ENCODE measurements around the gene MAP1LC3B.

MAP1LC3B gene

DNA sequence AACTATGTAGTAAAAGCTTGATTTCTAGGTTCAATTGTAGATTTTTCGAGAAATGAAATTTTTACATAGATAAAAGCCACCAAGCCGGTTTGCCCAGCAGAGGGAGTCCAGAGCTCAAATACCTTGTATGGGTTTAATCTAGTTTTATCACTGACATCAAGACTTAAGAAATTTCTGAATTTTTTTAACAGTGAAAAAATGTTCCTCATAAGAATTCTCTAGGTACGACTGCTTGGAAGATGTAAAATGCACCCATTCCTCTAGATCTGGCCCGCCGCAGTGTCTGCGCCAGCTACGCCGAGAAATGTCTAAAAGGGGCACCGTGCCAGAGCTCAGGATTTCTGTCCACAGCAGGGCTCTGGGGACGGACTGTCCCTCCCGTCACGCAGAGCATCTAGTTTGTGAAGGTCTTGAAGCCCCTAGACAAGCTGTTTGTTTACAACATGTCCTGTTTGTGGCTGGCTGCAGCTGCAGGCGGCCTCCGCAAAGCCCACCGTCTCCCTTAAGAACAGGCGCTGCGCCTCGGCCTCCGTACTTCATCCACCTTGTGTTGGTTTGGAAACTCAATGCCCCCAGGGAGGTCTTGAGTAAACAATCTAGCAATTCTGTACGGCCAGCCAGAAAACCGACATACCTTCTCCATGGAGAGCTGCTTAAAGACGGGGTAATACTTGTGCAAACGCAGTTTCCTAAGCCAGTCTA is 24.8 kb downstream of the MAP1LC3B start:
- peaks cover 51 to 62% of the 10 kb centered on the region in 2 donors for H3K36me3 ChIP-seq (ENCODE audit: control insufficient read depth in 2 of 2, insufficient read depth in 2 of 2, low read length in 2 of 2)

DNA sequence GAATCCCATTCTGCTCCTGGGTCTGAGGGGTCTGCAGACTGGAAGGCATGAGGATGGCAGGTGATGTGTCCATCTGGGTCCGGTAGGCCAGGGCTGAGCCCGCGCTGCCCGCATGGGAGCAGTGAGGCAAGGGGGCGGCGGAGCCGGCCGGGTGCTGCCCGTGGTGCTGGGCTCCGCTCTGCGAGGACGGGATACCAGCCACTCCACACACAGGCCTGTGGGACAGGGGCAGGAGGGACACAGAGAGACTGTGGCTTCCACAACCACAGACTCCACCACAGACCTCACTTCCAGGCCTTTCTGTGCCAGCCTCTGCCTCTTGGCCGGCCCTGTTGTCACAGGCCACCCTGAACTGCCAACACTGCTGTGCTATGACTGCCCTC is 25.4 kb downstream of the MAP1LC3B start:
- no peak overlapping the region for H3K9ac ChIP-seq (ENCODE audit: low read depth in 1 of 2, low read length in 2 of 2)
- H3K4me3 ChIP-seq (ENCODE audit: low read length in 2 of 2): no peak overlapping the region
- H3K27ac ChIP-seq (ENCODE audit: low read depth in 2 of 2, low read length in 2 of 2): no peak overlapping the region
- H3K9me3 ChIP-seq (ENCODE audit: control insufficient read depth in 2 of 2, low read length in 2 of 2): no peaks in the 10 kb centered on the region
- peaks cover 48 to 60% of the 10 kb centered on the region in 2 donors for H3K36me3 ChIP-seq (ENCODE audit: control insufficient read depth in 2 of 2, insufficient read depth in 2 of 2, low read length in 2 of 2)
- H3K4me1 ChIP-seq (ENCODE audit: control insufficient read depth in 2 of 2, insufficient read depth in 2 of 2, low read length in 2 of 2): no peaks in the 10 kb centered on the region
- H3K27me3 ChIP-seq (ENCODE audit: control insufficient read depth in 2 of 2, insufficient read depth in 2 of 2, low read length in 2 of 2): no peaks in the 10 kb centered on the region

More for the DNA sequence above, 24.8 kb downstream of the MAP1LC3B start:
- H3K4me1 ChIP-seq (ENCODE audit: control insufficient read depth in 2 of 2, insufficient read depth in 2 of 2, low read length in 2 of 2): no peaks in the 10 kb centered on the region
- H3K9me3 ChIP-seq (ENCODE audit: control insufficient read depth in 2 of 2, low read length in 2 of 2): no peaks in the 10 kb centered on the region
- H3K27me3 ChIP-seq (ENCODE audit: control insufficient read depth in 2 of 2, insufficient read depth in 2 of 2, low read length in 2 of 2): no peaks in the 10 kb centered on the region
- no peak overlapping the region for H3K27ac ChIP-seq (ENCODE audit: low read depth in 2 of 2, low read length in 2 of 2)
- H3K9ac ChIP-seq (ENCODE audit: low read depth in 1 of 2, low read length in 2 of 2): no peak overlapping the region
- H3K4me3 ChIP-seq (ENCODE audit: low read length in 2 of 2): no peak overlapping the region

DNA sequence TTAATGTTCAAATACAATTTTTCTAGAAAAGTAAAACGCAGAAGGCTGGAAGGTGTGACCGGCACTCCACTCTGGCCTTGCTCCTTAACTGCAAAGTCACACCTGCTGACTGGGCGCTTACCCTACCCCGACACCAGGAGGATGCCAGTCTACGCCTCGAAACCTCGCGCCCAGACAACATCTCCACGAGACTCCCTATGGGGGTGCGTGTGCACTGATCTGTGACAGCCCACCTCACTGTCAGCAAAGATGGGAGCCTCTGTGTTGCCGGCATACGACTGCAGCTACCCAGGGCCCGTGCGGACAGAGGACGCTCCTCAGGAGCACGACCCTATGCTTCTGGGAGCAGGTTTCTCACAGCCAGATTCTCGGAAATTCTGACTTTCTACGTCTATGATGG is 26.1 kb downstream of the MAP1LC3B start:
- Histone ChIP-seq H3K36me3 (ENCODE audit: control insufficient read depth in 2 of 2, insufficient read depth in 2 of 2, low read length in 2 of 2) (peaks cover 49 to 58% of the 10 kb centered on the region in 2 donors), H3K27me3 (ENCODE audit: control insufficient read depth in 2 of 2, insufficient read depth in 2 of 2, low read length in 2 of 2) (no peaks in the 10 kb centered on the region), H3K27ac (ENCODE audit: low read depth in 2 of 2, low read length in 2 of 2) (no peak overlapping the region), H3K4me3 (ENCODE audit: low read length in 2 of 2) (no peak overlapping the region), H3K9me3 (ENCODE audit: control insufficient read depth in 2 of 2, low read length in 2 of 2) (no peaks in the 10 kb centered on the region), H3K9ac (ENCODE audit: low read depth in 1 of 2, low read length in 2 of 2) (no peak overlapping the region), H3K4me1 (ENCODE audit: control insufficient read depth in 2 of 2, insufficient read depth in 2 of 2, low read length in 2 of 2) (no peaks in the 10 kb centered on the region)

DNA sequence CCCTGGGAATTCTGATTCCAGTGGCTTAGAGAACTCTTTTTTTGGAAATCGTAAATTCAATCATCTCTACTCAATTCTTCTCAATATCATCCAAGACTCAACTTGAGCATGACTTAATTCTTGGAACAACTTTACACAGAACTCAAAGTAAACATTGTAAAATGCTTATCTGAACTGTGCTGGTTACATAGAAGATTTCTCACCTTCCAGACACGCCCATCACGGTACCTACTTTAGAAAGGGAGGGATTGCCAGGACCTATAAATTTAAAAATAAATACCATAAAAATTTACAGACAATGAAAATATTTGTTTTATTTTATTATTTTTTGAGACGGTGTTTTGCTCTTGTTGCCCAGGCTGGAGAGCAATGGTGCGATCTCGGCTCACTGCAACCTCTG is 26.5 kb downstream of the MAP1LC3B start:
- Histone ChIP-seq H3K9ac (ENCODE audit: low read depth in 1 of 2, low read length in 2 of 2) (no peak overlapping the region), H3K9me3 (ENCODE audit: control insufficient read depth in 2 of 2, low read length in 2 of 2) (no peaks in the 10 kb centered on the region), H3K27ac (ENCODE audit: low read depth in 2 of 2, low read length in 2 of 2) (no peak overlapping the region), H3K4me1 (ENCODE audit: control insufficient read depth in 2 of 2, insufficient read depth in 2 of 2, low read length in 2 of 2) (no peaks in the 10 kb centered on the region), H3K36me3 (ENCODE audit: control insufficient read depth in 2 of 2, insufficient read depth in 2 of 2, low read length in 2 of 2) (peaks cover 50 to 59% of the 10 kb centered on the region in 2 donors), H3K27me3 (ENCODE audit: control insufficient read depth in 2 of 2, insufficient read depth in 2 of 2, low read length in 2 of 2) (no peaks in the 10 kb centered on the region), H3K4me3 (ENCODE audit: low read length in 2 of 2) (no peak overlapping the region)

DNA sequence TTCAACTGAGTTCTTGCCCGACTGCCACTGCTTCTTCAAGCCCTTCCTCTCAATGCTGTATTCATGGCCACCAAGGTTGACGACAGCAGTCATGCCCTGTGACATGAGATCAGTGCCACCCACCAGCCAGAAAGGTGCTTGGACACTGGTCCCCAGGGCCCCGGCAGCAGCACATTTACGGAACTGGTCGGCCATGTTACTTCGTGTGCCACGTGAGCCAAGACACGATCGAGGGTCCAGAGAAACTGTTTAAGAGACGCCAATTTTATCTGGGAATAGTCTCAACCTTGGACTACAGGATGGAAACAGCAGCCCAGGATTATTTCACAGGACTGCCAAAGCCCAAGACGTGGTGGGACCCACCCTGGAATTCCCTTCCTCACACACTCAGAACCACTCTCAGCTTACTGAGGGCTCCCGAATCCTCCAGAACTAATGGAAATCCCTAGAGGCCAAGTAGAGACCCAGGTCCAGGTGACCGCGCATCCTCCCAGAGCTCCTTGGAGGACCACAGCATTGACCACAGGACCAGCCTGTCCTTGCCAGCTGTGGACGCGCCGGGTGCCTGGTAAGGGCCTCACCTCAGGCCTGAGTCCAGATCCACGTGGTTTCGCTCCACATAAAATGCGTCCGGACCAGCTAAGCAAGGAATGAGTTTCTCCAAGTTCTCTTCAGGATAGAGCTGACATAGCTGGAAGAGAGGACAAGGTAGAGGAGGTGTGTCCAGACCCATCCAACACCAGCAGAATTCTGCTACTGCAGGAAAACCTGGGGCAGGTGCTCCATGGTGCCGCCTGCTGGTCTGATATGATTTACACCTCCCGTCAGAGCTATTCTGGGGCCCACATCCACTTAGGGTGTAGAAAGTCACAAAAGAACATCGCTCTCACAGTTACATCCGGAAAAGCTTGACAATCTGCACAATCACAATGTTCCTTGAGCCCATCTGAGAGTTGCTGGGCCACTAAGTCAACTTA is 28.2 kb downstream of the MAP1LC3B start:
- no peak overlapping the region for H3K4me3 ChIP-seq (ENCODE audit: low read length in 2 of 2)
- H3K27me3 ChIP-seq (ENCODE audit: control insufficient read depth in 2 of 2, insufficient read depth in 2 of 2, low read length in 2 of 2): no peaks in the 10 kb centered on the region
- no peak overlapping the region for H3K27ac ChIP-seq (ENCODE audit: low read depth in 2 of 2, low read length in 2 of 2)
- no peaks in the 10 kb centered on the region for H3K4me1 ChIP-seq (ENCODE audit: control insufficient read depth in 2 of 2, insufficient read depth in 2 of 2, low read length in 2 of 2)
- H3K9ac ChIP-seq (ENCODE audit: low read depth in 1 of 2, low read length in 2 of 2): no peak overlapping the region
- H3K36me3 ChIP-seq (ENCODE audit: control insufficient read depth in 2 of 2, insufficient read depth in 2 of 2, low read length in 2 of 2): peaks cover 54 to 61% of the 10 kb centered on the region in 2 donors
- H3K9me3 ChIP-seq (ENCODE audit: control insufficient read depth in 2 of 2, low read length in 2 of 2): no peaks in the 10 kb centered on the region

DNA sequence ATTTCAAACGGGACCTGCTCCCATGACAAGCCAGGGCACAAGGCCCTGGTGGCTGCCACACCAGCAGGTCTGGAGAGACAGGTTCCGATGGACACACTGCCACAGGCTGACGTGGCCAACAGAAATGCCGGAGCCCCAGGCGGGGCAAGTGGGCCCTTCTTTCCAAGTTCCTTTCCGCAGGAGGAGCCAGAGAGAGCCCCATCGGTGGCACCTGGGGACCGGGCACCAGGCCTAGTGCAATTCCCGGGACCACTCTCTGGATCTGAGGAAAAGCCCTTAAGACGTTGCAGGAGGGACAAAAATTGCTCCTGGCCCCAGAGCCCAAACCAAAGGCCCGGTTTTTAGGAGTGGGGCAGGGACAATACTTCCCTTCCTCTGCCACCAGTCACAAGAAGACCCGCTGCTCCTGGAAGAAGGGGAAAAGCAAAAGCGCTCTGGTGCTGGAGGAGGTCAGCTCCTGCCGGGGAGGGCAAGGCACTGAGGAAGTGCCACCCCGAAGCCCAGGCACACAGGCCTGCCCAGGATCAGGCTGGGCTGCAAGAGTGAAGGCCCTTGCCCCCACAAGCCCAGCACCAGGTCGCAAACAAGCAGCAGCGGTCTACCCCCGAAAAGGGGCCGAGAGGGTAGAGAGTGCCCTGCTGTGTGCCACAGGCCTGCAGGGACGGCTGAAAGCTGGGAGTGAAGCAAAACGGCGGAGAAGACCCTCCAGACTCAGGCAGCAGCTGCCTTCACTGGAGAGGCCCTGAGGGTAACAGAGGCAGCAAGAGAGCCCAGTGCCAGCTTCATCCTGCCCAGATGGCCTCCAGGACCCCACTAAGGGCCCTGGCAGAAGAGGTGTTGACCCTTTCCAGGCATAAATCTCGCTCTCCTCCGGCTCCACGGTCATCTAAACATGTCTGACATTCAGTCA is 29.1 kb downstream of the MAP1LC3B start:
- Histone ChIP-seq H3K27ac (ENCODE audit: low read depth in 2 of 2, low read length in 2 of 2) (no peak overlapping the region), H3K36me3 (ENCODE audit: control insufficient read depth in 2 of 2, insufficient read depth in 2 of 2, low read length in 2 of 2) (peaks cover 50 to 55% of the 10 kb centered on the region in 2 donors), H3K9me3 (ENCODE audit: control insufficient read depth in 2 of 2, low read length in 2 of 2) (no peaks in the 10 kb centered on the region), H3K4me3 (ENCODE audit: low read length in 2 of 2) (no peak overlapping the region), H3K4me1 (ENCODE audit: control insufficient read depth in 2 of 2, insufficient read depth in 2 of 2, low read length in 2 of 2) (no peaks in the 10 kb centered on the region), H3K27me3 (ENCODE audit: control insufficient read depth in 2 of 2, insufficient read depth in 2 of 2, low read length in 2 of 2) (no peaks in the 10 kb centered on the region), H3K9ac (ENCODE audit: low read depth in 1 of 2, low read length in 2 of 2) (no peak overlapping the region)

DNA sequence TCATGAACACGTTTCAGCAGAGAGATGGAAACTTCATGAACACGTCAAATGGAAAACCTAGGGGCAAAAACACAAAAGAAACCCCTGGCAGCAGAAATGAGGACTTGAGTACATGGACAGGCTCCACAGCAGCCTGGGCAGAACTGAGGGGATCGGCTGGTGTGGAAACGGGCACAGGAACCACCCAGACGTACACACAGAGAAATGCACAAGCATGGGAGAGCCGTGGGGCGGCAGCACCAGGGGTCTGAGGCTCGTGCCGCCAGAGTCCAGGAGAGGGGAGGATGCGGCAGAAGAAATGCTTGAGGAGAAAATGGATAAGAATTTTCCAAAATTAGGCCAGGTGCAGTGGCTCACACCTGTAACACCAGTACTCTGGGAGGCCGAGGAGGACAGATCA is 30.0 kb downstream of the MAP1LC3B start:
- Histone ChIP-seq H3K9ac (ENCODE audit: low read depth in 1 of 2, low read length in 2 of 2) (no peak overlapping the region), H3K4me3 (ENCODE audit: low read length in 2 of 2) (no peak overlapping the region), H3K9me3 (ENCODE audit: control insufficient read depth in 2 of 2, low read length in 2 of 2) (no peaks in the 10 kb centered on the region), H3K27me3 (ENCODE audit: control insufficient read depth in 2 of 2, insufficient read depth in 2 of 2, low read length in 2 of 2) (no peaks in the 10 kb centered on the region), H3K27ac (ENCODE audit: low read depth in 2 of 2, low read length in 2 of 2) (no peak overlapping the region), H3K4me1 (ENCODE audit: control insufficient read depth in 2 of 2, insufficient read depth in 2 of 2, low read length in 2 of 2) (no peaks in the 10 kb centered on the region), H3K36me3 (ENCODE audit: control insufficient read depth in 2 of 2, insufficient read depth in 2 of 2, low read length in 2 of 2) (peaks cover 49% of the 10 kb centered on the region in 2 donors)

DNA sequence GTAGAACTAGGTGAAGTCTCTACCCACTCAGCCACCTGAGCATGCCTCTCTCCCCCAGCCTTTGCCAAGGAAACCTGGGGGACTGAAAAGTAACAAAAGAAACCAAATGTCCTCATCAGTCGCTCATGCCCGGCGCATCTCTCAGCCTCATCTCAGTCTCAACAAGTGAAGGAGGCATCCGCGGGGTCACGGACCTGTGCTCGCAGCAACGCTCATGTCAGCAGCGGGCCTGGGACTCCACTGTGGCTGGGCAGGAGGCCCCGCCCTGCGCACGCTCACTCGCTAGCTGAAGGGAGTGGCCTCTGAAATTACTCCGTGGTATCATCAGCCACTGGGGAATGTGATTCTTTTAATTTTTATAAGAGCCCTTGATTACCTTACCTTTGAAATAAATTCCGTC is 31.3 kb downstream of the MAP1LC3B start:
- no peaks in the 10 kb centered on the region for H3K9me3 ChIP-seq (ENCODE audit: control insufficient read depth in 2 of 2, low read length in 2 of 2)
- H3K9ac ChIP-seq (ENCODE audit: low read depth in 1 of 2, low read length in 2 of 2): no peak overlapping the region
- no peak overlapping the region for H3K27ac ChIP-seq (ENCODE audit: low read depth in 2 of 2, low read length in 2 of 2)
- no peaks in the 10 kb centered on the region for H3K27me3 ChIP-seq (ENCODE audit: control insufficient read depth in 2 of 2, insufficient read depth in 2 of 2, low read length in 2 of 2)
- H3K4me3 ChIP-seq (ENCODE audit: low read length in 2 of 2): no peak overlapping the region
- H3K36me3 ChIP-seq (ENCODE audit: control insufficient read depth in 2 of 2, insufficient read depth in 2 of 2, low read length in 2 of 2): peaks cover 37% of the 10 kb centered on the region in 2 donors
- no peaks in the 10 kb centered on the region for H3K4me1 ChIP-seq (ENCODE audit: control insufficient read depth in 2 of 2, insufficient read depth in 2 of 2, low read length in 2 of 2)

DNA sequence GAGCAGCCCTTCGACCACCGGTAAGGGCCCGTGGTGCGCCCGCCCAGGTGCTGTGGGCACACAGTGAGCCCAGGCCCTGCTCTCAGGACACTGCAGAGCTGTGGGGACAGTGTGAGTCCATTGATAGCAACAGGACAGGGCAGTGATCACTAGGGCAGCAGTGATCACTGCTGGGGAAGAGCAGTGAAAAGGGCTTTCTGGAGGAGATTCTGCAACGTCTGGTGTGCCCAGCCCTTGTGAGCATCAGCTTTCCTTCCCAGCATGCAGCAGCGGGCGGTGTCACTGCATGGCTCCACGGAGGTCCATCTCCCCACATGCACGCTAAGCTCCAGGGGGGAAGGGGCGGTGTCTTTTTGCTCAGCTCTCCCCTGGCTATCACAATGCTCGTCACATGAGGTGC is 32.1 kb downstream of the MAP1LC3B start:
- Histone ChIP-seq H3K9ac (ENCODE audit: low read depth in 1 of 2, low read length in 2 of 2) (no peak overlapping the region), H3K9me3 (ENCODE audit: control insufficient read depth in 2 of 2, low read length in 2 of 2) (no peaks in the 10 kb centered on the region), H3K27me3 (ENCODE audit: control insufficient read depth in 2 of 2, insufficient read depth in 2 of 2, low read length in 2 of 2) (no peaks in the 10 kb centered on the region), H3K4me1 (ENCODE audit: control insufficient read depth in 2 of 2, insufficient read depth in 2 of 2, low read length in 2 of 2) (no peaks in the 10 kb centered on the region), H3K4me3 (ENCODE audit: low read length in 2 of 2) (no peak overlapping the region), H3K27ac (ENCODE audit: low read depth in 2 of 2, low read length in 2 of 2) (no peak overlapping the region), H3K36me3 (ENCODE audit: control insufficient read depth in 2 of 2, insufficient read depth in 2 of 2, low read length in 2 of 2) (peaks cover 35 to 38% of the 10 kb centered on the region in 2 donors)

Data from mucosa of rectum (tissue), 2 donors.